Activated CD4-positive, alpha-beta T cell treated with anti-CD3 and anti-CD28 coated beads, Interleukin-2, amount 50 U/mL, for 48 hours (primary cell): ENCODE results near the gene PDE6B.
"Not testable (repeated sequence)": the region's sequence is repeated elsewhere in the genome, so short reads cannot be mapped to it uniquely, and the experiment has no call there.

ENCODE experiments used
- DNase-seq, 2 experiments: peaks; one replicate each; pipeline ENCODE4 v3.0.0-alpha.2; 2020

Gene PDE6B

GRCh38 chr4:706083-706633 lies 80.8 kb downstream of the PDE6B start:
- DNase-seq: not testable (repeated sequence)

- DNase-seq: no peak
Observed at GRCh38 chr4:706834-707598, 81.6 kb downstream of the PDE6B start.

- no peak for DNase-seq
Observed at GRCh38 chr4:707929-708630, 82.7 kb downstream of the PDE6B start.

- no peak for DNase-seq
Observed at GRCh38 chr4:708631-708933, 83.2 kb downstream of the PDE6B start.

- no peak for DNase-seq
Observed at GRCh38 chr4:709348-709747, 84.0 kb downstream of the PDE6B start.

- DNase-seq: no peak
Observed at GRCh38 chr4:710116-710515, 84.7 kb downstream of the PDE6B start.

- no peak for DNase-seq
Observed at GRCh38 chr4:710916-711315, 85.5 kb downstream of the PDE6B start.

- no peak for DNase-seq
Observed at GRCh38 chr4:712093-712492, 86.7 kb downstream of the PDE6B start.

GRCh38 chr4:712916-713632 lies 87.7 kb downstream of the PDE6B start:
- DNase-seq: no peak

- no peak for DNase-seq
Observed at GRCh38 chr4:714087-714486, 88.7 kb downstream of the PDE6B start.

- DNase-seq: no peak
Observed at GRCh38 chr4:717601-718320, 92.4 kb downstream of the PDE6B start.

- no peak for DNase-seq
Observed at GRCh38 chr4:718460-718859, 93.1 kb downstream of the PDE6B start.
